HepG2 (cell line): Measurements from ENCODE around the gene TMEM144. TPM values are rescaled to one million over a fixed set of nuclear protein-coding genes. Genes with fewer than 3 reads are reported as not detected.

Source experiments
- ATAC-seq: fragments of 200-7000 bp; cut with Tn5 transposase; 3 replicates; pipeline ENCODE4 v1.9.1; 2020; ENCODE audit warnings: mild to moderate bottlenecking, moderate library complexity
- BruUV-seq: library from RNA; stranded (reverse); fragments of 400-500 nt; replicated peaks from 2 replicates; lab custom pipeline; 2021; lab: Mats Ljungman, UMichigan
- CTCF ChIA-PET: fragments of 300-600 bp; formaldehyde crosslinking; extraction: SDS; loops from one replicate; lab custom pipeline; 2021; ENCODE audit warnings: low total read pairs, inconsistent platforms, low intra/inter-chr PET ratio; lab: Yijun Ruan, JAX
- POLR2A ChIA-PET: fragments of 350-600 bp; sonication (Branson Sonifier 250); formaldehyde crosslinking; loops from one replicate; lab custom pipeline; 2020; ENCODE audit warnings: antibody characterized with exemption, inconsistent platforms; lab: Yijun Ruan, JAX
- DNase-seq: peaks from one replicate; pipeline ENCODE4 v3.0.0-alpha.2; 2015; ENCODE audit warnings: low spot score
- FAIRE-seq: peaks from 3 replicates; lab custom pipeline; 2011; peaks lifted over from hg19 to GRCh38; lab: Jason Lieb, UNC
- H2AFZ ChIP-seq: one replicate; pipeline ENCODE4 v1.6.1; 2011; ENCODE audit warnings: low read length, inconsistent platforms
- H3K27ac ChIP-seq: fragments of 300-600 bp; 3 replicates; pipeline ENCODE4 v1.8.0; 2011; ENCODE audit warnings: mixed run types, mild to moderate bottlenecking, mixed read lengths, low read length, inconsistent platforms; ENCODE audit not compliant: insufficient read depth; ENCODE audit errors: extremely low read length
- H3K27me3 ChIP-seq, 2 experiments: fragments of 200-600 bp in 1 of 2; 2 replicates in 1 of 2; 3 replicates in 1 of 2; pipeline versions ENCODE4 v1.6.0 to v1.8.0; 2011; ENCODE audit warnings: low read length in 2 of 2, mild to moderate bottlenecking in 2 of 2, moderate library complexity in 2 of 2, inconsistent platforms in 1 of 2; ENCODE audit not compliant: insufficient read depth in 2 of 2, control insufficient read depth in 1 of 2
- H3K36me3 ChIP-seq, 2 experiments: fragments of 200-600 bp in 1 of 2; replicated peaks in 1 of 2; 2 replicates in 1 of 2; 3 replicates in 1 of 2; pipeline versions ENCODE4 v1.5.1 to v1.8.0; 2011; ENCODE audit warnings: low read length in 2 of 2, inconsistent platforms in 1 of 2; ENCODE audit not compliant: insufficient read depth in 2 of 2, control insufficient read depth in 1 of 2
- H3K4me1 ChIP-seq: 2 replicates; pipeline ENCODE4 v1.5.1; 2012; ENCODE audit warnings: low read length, inconsistent platforms; ENCODE audit not compliant: insufficient read depth
- H3K4me2 ChIP-seq: 2 replicates; pipeline ENCODE4 v1.6.0; 2011; ENCODE audit warnings: low read depth, low read length, inconsistent platforms
- H3K4me3 ChIP-seq, 3 experiments: fragments of 200-600 bp in 1 of 3; sonication (generic), shearing (Covaris generic) in 1 of 3; replicated peaks in 1 of 3; 2 replicates each; pipeline ENCODE4 v1.5.1; 2011 to 2016; ENCODE audit warnings: low read length in 3 of 3, inconsistent platforms in 2 of 3, low read depth in 2 of 3, mild to moderate bottlenecking in 2 of 3, control low read depth in 1 of 3, mixed read lengths in 1 of 3; ENCODE audit not compliant: insufficient read depth in 1 of 3
- H3K79me2 ChIP-seq: one replicate; pipeline ENCODE4 v1.6.1; 2011; ENCODE audit warnings: low read length, inconsistent platforms; ENCODE audit not compliant: insufficient read depth
- H3K9ac ChIP-seq: 2 replicates; pipeline ENCODE4 v1.6.0; 2011; ENCODE audit warnings: mild to moderate bottlenecking, low read depth, low read length, inconsistent platforms; ENCODE audit not compliant: insufficient read depth
- H3K9me3 ChIP-seq: 2 replicates; pipeline ENCODE4 v1.5.1; 2012; ENCODE audit warnings: mild to moderate bottlenecking, low read length
- H4K20me1 ChIP-seq: 2 replicates; pipeline ENCODE4 v1.6.0; 2011; ENCODE audit warnings: inconsistent platforms, mild to moderate bottlenecking, low read length, moderate library complexity; ENCODE audit not compliant: insufficient read depth
- DMTF1 ChIP-seq: sonication (generic); formaldehyde crosslinking; IDR thresholded peaks from 2 replicates; pipeline ENCODE4 v1.4.0; 2020; ENCODE audit warnings: mild to moderate bottlenecking, missing genetic modification reagents
- POGZ ChIP-seq: sonication (generic); formaldehyde crosslinking; IDR thresholded peaks from 2 replicates; pipeline ENCODE4 v1.4.0; 2020; ENCODE audit warnings: mild to moderate bottlenecking, missing genetic modification reagents
- RORA ChIP-seq: sonication (generic); formaldehyde crosslinking; IDR thresholded peaks from 2 replicates; pipeline ENCODE4 v1.5.0; 2020; ENCODE audit warnings: mild to moderate bottlenecking, missing genetic modification reagents, moderate library complexity
- ZNF263 ChIP-seq: sonication (generic); formaldehyde crosslinking; IDR thresholded peaks from 2 replicates; pipeline ENCODE4 v1.4.0; 2020; ENCODE audit warnings: missing genetic modification reagents
- ZNF33B ChIP-seq: sonication (generic); formaldehyde crosslinking; IDR thresholded peaks from 2 replicates; pipeline ENCODE4 v1.5.1; 2020; ENCODE audit warnings: mild to moderate bottlenecking, missing genetic modification reagents
- ZNF878 ChIP-seq: sonication (generic); formaldehyde crosslinking; IDR thresholded peaks from 2 replicates; pipeline ENCODE4 v1.8.1; 2023; ENCODE audit warnings: mild to moderate bottlenecking, missing genetic modification reagents, moderate library complexity
- WGBS: methylation state at CpG from one replicate; pipeline ENCODE4 v1.1.6; 2017; ENCODE audit warnings: low lambda C conversion rate; 5-methylcytosine and 5-hydroxymethylcytosine counted together
- in situ Hi-C: cut with HindIII; loops from 2 replicates; pipeline ENCODE4 v1.10.0; 2017; ENCODE audit warnings: low pct_unique_long_range_greater_than_20kb; ENCODE audit not compliant: extremely low pct_ligation_motif_present
- intact Hi-C: fragments of 100-400 bp; cut with micrococcal nuclease; formaldehyde crosslinking; loops from one replicate; pipeline ENCODE4 v1.10.0; 2022; ENCODE audit not compliant: unreplicated experiment
- polyA plus RNA-seq, 8 experiments: library from polyadenylated mRNA; depleted of rRNA in 3 of 8; stranded (reverse) in 7 of 8; unstranded in 1 of 8; fragments of >200 nt; fragmentation: Illumina TruSeq in 4 of 8; extraction: Trizol in 4 of 8; gene quantifications; 2 replicates each; pipeline versions ENCODE4 v1.2.1 to v1.2.3, GENCODE V29; 2011 to 2016; ENCODE audit warnings: low read depth in 4 of 8, missing spikeins in 1 of 8, mixed read lengths in 1 of 8; ENCODE audit not compliant: insufficient read depth in 1 of 8
- total RNA-seq, 5 experiments: library from RNA; depleted of rRNA; stranded (reverse); fragments of >200 nt; fragmentation: Illumina TruSeq; extraction: Trizol; gene quantifications; 2 replicates each; pipeline ENCODE4 v1.2.3, GENCODE V29; 2016; ENCODE audit warnings: low read depth in 1 of 5
- TF ChIP-seq, protein P1 (sequence below): sonication (generic); formaldehyde crosslinking; conservative IDR thresholded peaks from 2 replicates; pipeline ENCODE4 v1.8.0; 2022; ENCODE audit warnings: low read depth, missing genetic modification reagents

TMEM144 gene
- total and polyA plus RNA-seq, 2 of the 13 experiments (the other 11 are each of a cell fraction or from before 2014, with no cell fraction given): 10.9 to 12.3 TPM

GRCh38 chr4:158163941-158164767 lies 46.1 kb upstream of the TMEM144 start (continued):
- TF ChIP-seq DMTF1 (CRISPR knock-in tag) (no peak), ZNF263 (CRISPR knock-in tag) (peak; percentile 89), ZNF878 (CRISPR knock-in tag) (no peak), POGZ (CRISPR knock-in tag) (peak; percentile 30; the same call in 1 of the 2 replicates)
- TF ChIP-seq, protein P1, sequence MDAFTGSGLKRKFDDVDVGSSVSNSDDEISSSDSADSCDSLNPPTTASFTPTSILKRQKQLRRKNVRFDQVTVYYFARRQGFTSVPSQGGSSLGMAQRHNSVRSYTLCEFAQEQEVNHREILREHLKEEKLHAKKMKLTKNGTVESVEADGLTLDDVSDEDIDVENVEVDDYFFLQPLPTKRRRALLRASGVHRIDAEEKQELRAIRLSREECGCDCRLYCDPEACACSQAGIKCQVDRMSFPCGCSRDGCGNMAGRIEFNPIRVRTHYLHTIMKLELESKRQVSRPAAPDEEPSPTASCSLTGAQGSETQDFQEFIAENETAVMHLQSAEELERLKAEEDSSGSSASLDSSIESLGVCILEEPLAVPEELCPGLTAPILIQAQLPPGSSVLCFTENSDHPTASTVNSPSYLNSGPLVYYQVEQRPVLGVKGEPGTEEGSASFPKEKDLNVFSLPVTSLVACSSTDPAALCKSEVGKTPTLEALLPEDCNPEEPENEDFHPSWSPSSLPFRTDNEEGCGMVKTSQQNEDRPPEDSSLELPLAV (CRISPR knock-in tag): no peak

DNA sequence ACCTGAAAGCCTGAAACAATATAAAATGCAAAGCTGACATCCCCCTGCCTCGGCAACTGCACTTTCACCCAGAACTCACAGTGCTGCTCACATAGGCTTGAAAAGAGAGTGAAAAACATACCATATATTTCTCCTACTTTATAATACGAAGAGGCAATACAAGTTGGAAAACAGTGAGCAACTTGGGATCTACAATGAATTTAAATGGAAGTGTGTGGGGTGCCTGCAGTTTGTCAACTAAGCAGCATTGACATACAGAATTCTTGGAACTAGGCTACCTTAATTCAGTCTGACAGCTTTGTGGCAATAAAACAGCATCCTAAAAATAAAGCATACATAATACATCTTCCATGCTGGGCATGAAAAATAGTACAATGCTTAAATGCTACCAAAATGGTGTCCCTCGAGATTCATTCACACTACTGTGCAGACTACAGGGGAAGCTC lies 45.5 kb upstream of the TMEM144 start:
- BruUV-seq: no TSS peak
- WGBS: 84% methylated on average over 3 of the region's 3 CpGs
- Histone ChIP-seq H3K9ac (no peak overlapping the region), H3K36me3 (peaks cover 2 to 16% of the 10 kb centered on the region in 2 experiments), H3K27ac (no peak overlapping the region), H3K79me2 (peaks cover 96% of the 10 kb centered on the region), H2AFZ (no peak overlapping the region), H4K20me1 (no peaks in the 10 kb centered on the region; the same call in 1 of the 2 replicates), H3K4me2 (peak overlapping the region; percentile 72), H3K4me3 (peak overlapping the region; percentile 1 to 35 (median 21); a peak in 2 of 6 replicates), H3K4me1 (peaks cover 87% of the 10 kb centered on the region), H3K27me3 (no peaks in the 10 kb centered on the region), H3K9me3 (no peaks in the 10 kb centered on the region)
- FAIRE-seq (no peak), ATAC-seq (no peak), DNase-seq (no peak)
- in situ Hi-C loops: no loop called here
- TF ChIP-seq ZNF33B (CRISPR knock-in tag) (no peak), RORA (CRISPR knock-in tag) (0 out of 2 replicates have a peak, but pooled peaks have one; percentile 26)
- CTCF ChIA-PET: no interaction called here
- intact Hi-C loops: no loop called here
- POLR2A ChIA-PET: no interaction called here
